Inflammatory macrophage (primary cell): ENCODE measurements around the gene GPATCH2L.

Source experiments
- DNase-seq, 2 donors: peaks; one replicate each; pipeline ENCODE4 v3.0.0-alpha.2; 2020 to 2022

The GPATCH2L gene

DNA sequence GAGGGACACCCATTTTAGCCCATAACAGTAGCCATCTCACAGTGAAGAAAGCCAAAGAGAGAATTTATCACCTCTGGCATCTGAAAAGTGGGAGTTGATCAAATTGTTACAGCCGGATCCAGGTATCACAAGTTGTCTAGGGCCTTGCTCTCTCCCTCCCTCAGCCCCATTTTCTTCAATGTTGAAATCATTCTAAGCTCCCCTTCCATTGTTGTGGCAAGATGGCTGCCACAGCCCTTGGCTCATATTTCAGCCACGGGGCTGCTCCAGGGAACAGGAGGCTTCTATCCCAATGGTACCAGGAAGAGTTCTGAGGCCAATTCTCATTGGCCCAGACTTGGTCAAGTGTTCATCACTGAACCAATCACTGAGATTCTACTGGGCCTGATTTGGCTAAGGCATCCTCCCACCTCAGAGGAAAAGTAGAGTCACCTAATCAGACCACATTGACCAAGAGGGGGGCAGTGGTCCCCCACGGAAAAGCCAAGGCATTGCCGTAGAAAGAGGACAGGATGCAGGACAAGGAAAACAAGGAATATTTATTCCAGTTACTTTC is 106.2 kb downstream of the GPATCH2L start:
- no peak for DNase-seq

DNA sequence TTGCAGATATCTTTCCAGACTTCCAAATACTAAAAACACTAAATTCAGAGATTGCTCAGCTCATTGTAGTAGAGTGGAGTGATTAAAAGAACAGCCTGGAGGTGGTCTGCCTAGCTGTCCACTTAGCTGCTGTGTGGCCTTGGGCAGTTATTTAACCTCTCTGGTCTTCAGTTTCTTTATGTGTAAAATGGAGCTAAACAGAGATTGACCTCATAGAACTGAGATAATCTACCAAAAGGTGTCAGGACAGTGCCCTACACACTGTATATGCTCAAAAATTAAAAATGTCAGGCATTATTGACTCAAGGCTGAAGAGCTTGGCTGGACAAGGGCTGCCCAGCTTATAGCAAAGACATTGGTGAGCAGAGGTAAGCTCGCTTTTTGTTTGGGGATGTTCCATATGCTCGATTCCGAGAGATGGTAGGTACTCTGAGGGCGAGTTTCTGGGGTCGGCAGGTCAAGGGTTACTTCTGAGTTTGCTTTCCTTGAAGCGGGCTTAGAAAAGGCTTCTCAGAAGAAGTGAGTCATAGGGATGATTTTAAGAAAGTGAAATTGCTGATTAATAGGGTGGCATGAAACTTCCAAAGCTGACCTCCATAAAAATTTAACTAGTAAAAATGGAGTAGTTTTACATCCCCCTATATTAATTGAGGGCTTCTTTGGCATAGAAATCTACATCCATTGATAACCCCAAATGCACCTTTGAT is 107.5 kb downstream of the GPATCH2L start:
- no peak for DNase-seq

DNA sequence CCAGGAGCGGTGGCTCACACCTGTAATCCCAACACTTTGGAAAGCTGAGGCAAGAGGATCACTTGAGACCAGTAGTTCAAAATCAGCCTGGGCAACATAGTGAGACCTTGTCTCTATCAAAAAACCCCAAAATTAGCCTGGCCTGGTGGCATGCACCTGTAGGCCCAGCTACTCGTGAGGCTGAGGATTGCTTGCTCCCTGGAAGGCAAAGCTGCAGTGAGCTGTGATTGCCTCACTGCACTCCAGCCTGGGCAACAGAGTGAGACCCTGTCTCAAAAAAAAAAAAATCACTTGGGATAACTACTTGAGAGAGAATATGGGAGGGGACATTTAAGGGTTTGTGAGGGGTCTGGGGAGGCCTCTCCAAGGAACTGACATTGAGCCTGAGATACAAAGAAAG is 109.0 kb downstream of the GPATCH2L start:
- no peak for DNase-seq

DNA sequence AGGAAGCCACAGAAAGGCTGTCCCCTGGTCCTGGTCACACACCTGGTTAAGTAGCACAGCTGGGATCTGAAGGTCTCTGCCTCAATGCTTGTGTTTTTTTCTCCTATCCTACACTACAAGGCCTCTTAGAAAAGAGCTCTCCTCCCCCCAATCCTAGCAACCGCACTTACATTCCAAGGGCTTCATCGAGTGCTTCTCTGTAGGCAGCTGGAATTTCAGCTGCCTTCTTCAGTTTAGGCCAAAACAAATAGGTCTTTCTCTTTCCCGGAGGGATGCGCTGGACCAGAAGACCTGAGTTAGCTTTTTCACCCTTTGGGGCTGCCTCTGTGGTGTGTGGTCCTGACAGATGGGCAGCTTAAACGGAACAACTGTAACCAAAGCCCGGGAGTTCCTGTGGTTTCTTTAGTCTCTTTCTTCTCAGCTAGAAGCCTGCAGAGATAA is 109.7 kb downstream of the GPATCH2L start:
- no peak for DNase-seq

DNA sequence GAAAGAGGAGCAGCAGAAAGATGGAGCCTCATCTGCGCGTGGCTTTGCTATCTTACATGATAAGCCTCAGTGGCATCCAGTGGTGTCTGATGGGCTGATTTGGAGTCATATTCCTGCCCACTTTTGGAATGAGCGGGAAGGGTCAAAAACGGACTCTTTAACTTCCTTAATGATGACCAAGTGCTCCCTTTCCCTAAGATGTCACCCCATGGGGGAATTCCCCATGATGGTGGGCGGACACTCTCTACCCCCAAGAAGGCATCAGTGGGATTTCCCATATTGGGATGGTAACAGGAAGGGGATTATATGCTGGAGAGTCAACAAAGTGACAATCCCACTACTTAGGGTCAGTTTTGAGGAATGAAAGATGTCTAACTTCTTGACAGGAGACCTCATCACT is 110.9 kb downstream of the GPATCH2L start:
- no peak for DNase-seq
